ENCODE measurements around the gene STK33.

DNA sequence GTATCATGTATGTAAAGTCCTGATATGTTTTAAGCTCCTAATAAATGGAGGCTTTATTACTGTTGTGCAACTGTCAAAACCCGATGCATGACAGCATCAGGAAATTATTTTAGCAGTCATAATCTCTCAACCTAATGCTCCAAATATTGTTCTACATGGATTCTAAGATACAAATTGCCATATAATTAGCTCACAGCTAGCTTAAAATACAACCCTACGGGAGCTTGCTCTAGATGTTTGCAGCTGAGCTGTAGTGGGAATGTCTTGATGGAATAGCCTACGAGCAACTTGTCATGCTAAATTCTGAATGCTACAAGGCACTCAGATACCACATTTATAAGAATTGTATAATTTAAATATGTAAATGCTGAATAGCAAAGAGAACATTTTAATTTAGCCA, 109.8 kb downstream of the STK33 start:
- TF ChIP-seq POLR2A (IDR thresholded peaks at IDR 0.05; ENCODE audit: low read length) (no peak), GATA1 (IDR thresholded peaks at IDR 0.05; ENCODE audit: low read depth, low read length) (no peak)

Data from erythroblast (primary cell).